Lower lobe of right lung (tissue), 2 donors: Measurements from ENCODE around the gene TDRD15. TPM values are rescaled to one million over a fixed set of nuclear protein-coding genes. Genes with fewer than 3 reads are reported as not detected.

Experiments
- ATAC-seq, 2 donors: fragments of 200-7000 bp; cut with Tn5 transposase; one replicate each; pipeline ENCODE4 v1.9.1; 2020 to 2022; ENCODE audit warnings: mild to moderate bottlenecking in 2 of 2, moderate library complexity in 2 of 2
- DNase-seq: peaks from one replicate; pipeline ENCODE4 v3.0.0-alpha.2; 2020
- H3K27ac ChIP-seq: fragments of 200-600 bp; one replicate; pipeline ENCODE4 v1.8.0; 2022
- H3K27me3 ChIP-seq: fragments of 200-600 bp; one replicate; pipeline ENCODE4 v1.8.0; 2022; ENCODE audit warnings: low read depth
- H3K36me3 ChIP-seq: fragments of 200-600 bp; one replicate; pipeline ENCODE4 v1.8.0; 2022; ENCODE audit warnings: mild to moderate bottlenecking
- H3K4me1 ChIP-seq: fragments of 200-600 bp; one replicate; pipeline ENCODE4 v1.8.0; 2022
- H3K4me3 ChIP-seq: fragments of 200-600 bp; one replicate; pipeline ENCODE4 v1.8.0; 2022; ENCODE audit warnings: mild to moderate bottlenecking
- H3K9me3 ChIP-seq: fragments of 200-600 bp; one replicate; pipeline ENCODE4 v1.8.0; 2022
- intact Hi-C: fragments of 100-400 bp; cut with DNase I; formaldehyde crosslinking; loops from one replicate; pipeline ENCODE4 v1.11.0; 2022
- total RNA-seq: library from RNA; stranded (reverse); fragmentation: NEBNext Ultra II Directional; extraction: Animal tissue kit (Norgen Biotek cat#: 25700); gene quantifications from one replicate; pipeline ENCODE4 v1.2.1, GENCODE V29; 2021
- TF ChIP-seq, protein P1 (sequence below): fragments of 200-600 bp; IDR thresholded peaks from one replicate; pipeline ENCODE4 v1.8.0; 2022; ENCODE audit warnings: antibody characterized with exemption, mild to moderate bottlenecking
- donor health status: DM: no; HTN: yes; CAD: no; lungs with severe emphysema.

TDRD15 gene
- total RNA-seq, 1 donor from 2014 or later, result not detected

- Histone ChIP-seq H3K4me3 (no peak overlapping the region), H3K27me3 (peaks cover 8% of the 10 kb centered on the region), H3K27ac (no peak overlapping the region), H3K36me3 (no peaks in the 10 kb centered on the region), H3K4me1 (no peaks in the 10 kb centered on the region), H3K9me3 (no peaks in the 10 kb centered on the region)
- TF ChIP-seq, protein P1, sequence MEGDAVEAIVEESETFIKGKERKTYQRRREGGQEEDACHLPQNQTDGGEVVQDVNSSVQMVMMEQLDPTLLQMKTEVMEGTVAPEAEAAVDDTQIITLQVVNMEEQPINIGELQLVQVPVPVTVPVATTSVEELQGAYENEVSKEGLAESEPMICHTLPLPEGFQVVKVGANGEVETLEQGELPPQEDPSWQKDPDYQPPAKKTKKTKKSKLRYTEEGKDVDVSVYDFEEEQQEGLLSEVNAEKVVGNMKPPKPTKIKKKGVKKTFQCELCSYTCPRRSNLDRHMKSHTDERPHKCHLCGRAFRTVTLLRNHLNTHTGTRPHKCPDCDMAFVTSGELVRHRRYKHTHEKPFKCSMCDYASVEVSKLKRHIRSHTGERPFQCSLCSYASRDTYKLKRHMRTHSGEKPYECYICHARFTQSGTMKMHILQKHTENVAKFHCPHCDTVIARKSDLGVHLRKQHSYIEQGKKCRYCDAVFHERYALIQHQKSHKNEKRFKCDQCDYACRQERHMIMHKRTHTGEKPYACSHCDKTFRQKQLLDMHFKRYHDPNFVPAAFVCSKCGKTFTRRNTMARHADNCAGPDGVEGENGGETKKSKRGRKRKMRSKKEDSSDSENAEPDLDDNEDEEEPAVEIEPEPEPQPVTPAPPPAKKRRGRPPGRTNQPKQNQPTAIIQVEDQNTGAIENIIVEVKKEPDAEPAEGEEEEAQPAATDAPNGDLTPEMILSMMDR, result no peak
- intact Hi-C loops, result no loop called here
- ATAC-seq, result no peak
- no peak for DNase-seq
Measured at GRCh38 chr2:21117688-21118087, 6.1 kb upstream of the TDRD15 start.

GRCh38 chr2:21118302-21118920 lies 5.4 kb upstream of the TDRD15 start:
- intact Hi-C loops, result no loop called here
- no peaks in the 10 kb centered on the region for H3K9me3 ChIP-seq
- H3K4me3 ChIP-seq, result no peak overlapping the region
- TF ChIP-seq, protein P1, result peak; percentile 50
- ATAC-seq, result peak in 1 of 2 donors; percentile 44
- H3K27ac ChIP-seq, result no peak overlapping the region
- H3K36me3 ChIP-seq, result no peaks in the 10 kb centered on the region
- H3K27me3 ChIP-seq, result peaks cover 8% of the 10 kb centered on the region
- no peaks in the 10 kb centered on the region for H3K4me1 ChIP-seq
- DNase-seq, result no peak

DNA sequence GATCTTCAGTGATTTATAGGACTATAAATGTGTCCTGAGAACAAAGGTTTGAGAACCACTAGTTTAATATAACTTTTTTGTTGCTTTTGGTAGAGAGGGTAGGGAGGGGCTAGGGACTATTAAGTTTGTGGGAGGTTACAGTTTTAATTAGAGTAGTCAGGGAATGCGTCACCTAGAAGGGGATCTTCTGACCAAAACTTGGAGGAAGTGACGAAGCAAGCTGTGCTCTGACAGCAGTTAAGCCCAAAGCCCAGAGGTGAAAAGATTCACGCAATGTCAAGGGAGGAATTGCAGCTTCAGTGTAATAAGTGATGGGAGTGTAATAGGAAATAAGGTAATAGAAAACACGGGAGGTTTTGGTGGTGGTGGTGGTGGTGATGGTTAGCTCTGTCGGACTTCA lies 8.1 kb downstream of the TDRD15 start:
- ATAC-seq (no peak), DNase-seq (no peak)
- no peak overlapping the region for H3K27ac ChIP-seq
- peaks cover 6% of the 10 kb centered on the region for H3K27me3 ChIP-seq
- H3K9me3 ChIP-seq, result no peaks in the 10 kb centered on the region
- no peaks in the 10 kb centered on the region for H3K4me1 ChIP-seq
- H3K36me3 ChIP-seq, result no peaks in the 10 kb centered on the region
- H3K4me3 ChIP-seq, result no peak overlapping the region
- intact Hi-C loops, result no loop called here
- TF ChIP-seq, protein P1, result no peak

GRCh38 chr2:21135585-21135984 lies 11.8 kb downstream of the TDRD15 start:
- no peak overlapping the region for H3K4me3 ChIP-seq
- H3K36me3 ChIP-seq, result no peaks in the 10 kb centered on the region
- TF ChIP-seq, protein P1, result no peak
- no peak overlapping the region for H3K27ac ChIP-seq
- no peaks in the 10 kb centered on the region for H3K4me1 ChIP-seq
- intact Hi-C loops, result no loop called here
- no peaks in the 10 kb centered on the region for H3K27me3 ChIP-seq
- DNase-seq (no peak), ATAC-seq (no peak)
- H3K9me3 ChIP-seq, result no peaks in the 10 kb centered on the region

GRCh38 chr2:21142149-21142548 lies 18.4 kb downstream of the TDRD15 start:
- H3K36me3 ChIP-seq, result no peaks in the 10 kb centered on the region
- intact Hi-C loops, result no loop called here
- no peaks in the 10 kb centered on the region for H3K4me1 ChIP-seq
- no peaks in the 10 kb centered on the region for H3K27me3 ChIP-seq
- TF ChIP-seq, protein P1, result no peak
- DNase-seq (no peak), ATAC-seq (no peak)
- no peak overlapping the region for H3K4me3 ChIP-seq
- no peaks in the 10 kb centered on the region for H3K9me3 ChIP-seq
- no peak overlapping the region for H3K27ac ChIP-seq
